HEK293 (cell line): ENCODE data around the gene VGLL2.

Source experiments
- CTCF ChIA-PET: fragments of 350-600 bp; formaldehyde crosslinking; extraction: SDS; loops from one replicate; lab custom pipeline; 2021; ENCODE audit warnings: antibody characterized with exemption; lab: Yijun Ruan, JAX
- POLR2A ChIA-PET: fragments of 300-600 bp; formaldehyde crosslinking; extraction: SDS; loops from one replicate; lab custom pipeline; 2020; ENCODE audit warnings: antibody characterized with exemption, inconsistent platforms; lab: Yijun Ruan, JAX
- H3K27ac ChIP-seq: fragments of 200-500 bp; sonication (Bioruptor generic); 2 replicates; pipeline ENCODE4 v1.5.1; 2014; ENCODE audit warnings: low read depth, low read length, control low read depth, inconsistent platforms; ENCODE audit errors: extremely low read depth
- H3K36me3 ChIP-seq, 2 experiments: fragments of 200-500 bp in 1 of 2; sonication (Bioruptor generic) in 1 of 2; 1 replicate in 1 of 2; 2 replicates in 1 of 2; pipeline ENCODE4 v1.5.1; 2014 to 2017; ENCODE audit warnings: inconsistent platforms in 2 of 2, low read length in 2 of 2; ENCODE audit not compliant: control insufficient read depth in 2 of 2, insufficient read depth in 1 of 2
- H3K4me1 ChIP-seq: fragments of 200-500 bp; sonication (Bioruptor generic); 2 replicates; pipeline ENCODE4 v1.5.1; 2014; ENCODE audit warnings: mild to moderate bottlenecking, low read length, inconsistent platforms; ENCODE audit not compliant: control insufficient read depth, insufficient read depth
- H3K4me3 ChIP-seq: 2 replicates; pipeline ENCODE4 v1.5.1; 2011; ENCODE audit warnings: low read depth, mild to moderate bottlenecking, control low read depth, low read length, moderate library complexity
- H3K9me3 ChIP-seq: fragments of 200-500 bp; sonication (Bioruptor generic); 2 replicates; pipeline ENCODE4 v1.5.1; 2014; ENCODE audit warnings: low read depth, low read length, inconsistent platforms; ENCODE audit not compliant: control insufficient read depth, insufficient read depth
- CTCF ChIP-seq: fragments of 450-650 bp; formaldehyde crosslinking; IDR thresholded peaks from 2 replicates; pipeline ENCODE4 v1.5.1; 2016; ENCODE audit warnings: missing biosample characterization, missing genetic modification characterization
- GLI2 ChIP-seq: fragments of 450-650 bp; formaldehyde crosslinking; IDR thresholded peaks from 2 replicates; pipeline ENCODE4; 2017; ENCODE audit warnings: missing biosample characterization, missing genetic modification characterization, low read depth, borderline replicate concordance
- PBX3 ChIP-seq: sonication (generic); formaldehyde crosslinking; IDR thresholded peaks from 2 replicates; pipeline ENCODE4 v1.8.1; 2022; ENCODE audit warnings: mild to moderate bottlenecking, moderate library complexity, missing genetic modification reagents
- ZBTB26 ChIP-seq: fragments of 450-650 bp; formaldehyde crosslinking; optimal IDR thresholded peaks from 2 replicates; pipeline ENCODE3; 2016; ENCODE audit warnings: missing biosample characterization, mild to moderate bottlenecking, missing genetic modification characterization
- ZNF174 ChIP-seq: fragments of 450-650 bp; formaldehyde crosslinking; IDR thresholded peaks from 2 replicates; pipeline ENCODE4 v1.5.0; 2017; ENCODE audit warnings: missing biosample characterization, mild to moderate bottlenecking, missing genetic modification characterization
- ZNF341 ChIP-seq: fragments of 450-650 bp; formaldehyde crosslinking; IDR thresholded peaks from 2 replicates; pipeline ENCODE4; 2016; ENCODE audit warnings: low read depth, missing biosample characterization, missing genetic modification characterization
- ZNF398 ChIP-seq: fragments of 450-650 bp; formaldehyde crosslinking; IDR thresholded peaks from 2 replicates; pipeline ENCODE4 v1.5.1; 2017; ENCODE audit warnings: missing biosample characterization, missing genetic modification characterization
- ZNF558 ChIP-seq: fragments of 450-650 bp; formaldehyde crosslinking; IDR thresholded peaks from 2 replicates; pipeline ENCODE4 v1.5.1; 2016; ENCODE audit warnings: missing biosample characterization, missing genetic modification characterization
- ZNF747 ChIP-seq: fragments of 450-650 bp; formaldehyde crosslinking; IDR thresholded peaks from 2 replicates; pipeline ENCODE4 v1.5.1; 2016; ENCODE audit warnings: missing biosample characterization, missing genetic modification characterization

The VGLL2 gene

GRCh38 chr6:117268924-117269323, 3.6 kb downstream of the VGLL2 start:
- no peak for TF ChIP-seq ZNF174
- TF ChIP-seq, all 188 proteins: peak for 0
- ChIA-PET POLR2A (no interaction called here), CTCF (interaction anchor here (0.6 to 2.0 kb wide), 5 partner anchors 12 to 694 kb away, joined by 3 to 6 read pairs (median 4); no protein-coding TSS in a partner anchor)
- Histone ChIP-seq H3K4me1 (no peaks in the 10 kb centered on the region; the same call in 1 of the 2 replicates), H3K9me3 (no peaks in the 10 kb centered on the region), H3K4me3 (no peak overlapping the region), H3K27ac (no peak overlapping the region), H3K36me3 (no peaks in the 10 kb centered on the region)

- Histone ChIP-seq H3K4me1 (no peaks in the 10 kb centered on the region; the same call in 1 of the 2 replicates), H3K36me3 (no peaks in the 10 kb centered on the region), H3K9me3 (no peaks in the 10 kb centered on the region), H3K4me3 (no peak overlapping the region)
- CTCF ChIA-PET: interaction anchor here (0.6 to 1.8 kb wide), 3 partner anchors 222 to 300 kb away, joined by 3 to 4 read pairs (median 3); no protein-coding TSS in a partner anchor
- POLR2A ChIA-PET: no interaction called here
- TF ChIP-seq ZNF558 (tag by site-specific recombination): peak; percentile 58
- no peak for TF ChIP-seq ZNF747 (tag by site-specific recombination)
- TF ChIP-seq, all 188 proteins: peak for 1
- H3K27ac ChIP-seq: no peak overlapping the region
Observed at GRCh38 chr6:117269638-117270054, 4.3 kb downstream of the VGLL2 start.

- ChIA-PET CTCF (interaction anchor here (0.6 to 1.8 kb wide), 2 partner anchors 294 to 300 kb away, joined by 3 read pairs; no protein-coding TSS in a partner anchor), POLR2A (no interaction called here)
- peak overlapping the region; percentile 43; the same call in 1 of the 2 replicates for H3K27ac ChIP-seq
- H3K4me1 ChIP-seq: no peaks in the 10 kb centered on the region; the same call in 1 of the 2 replicates
- no peaks in the 10 kb centered on the region for H3K36me3 ChIP-seq
- no peaks in the 10 kb centered on the region for H3K9me3 ChIP-seq
- H3K4me3 ChIP-seq: peak overlapping the region; percentile 44
- TF ChIP-seq ZBTB26 (tag by site-specific recombination): peak; percentile 56
- no peak for TF ChIP-seq ZNF558 (tag by site-specific recombination)
- peak; percentile 53 for TF ChIP-seq ZNF341
- TF ChIP-seq GLI2 (tag by site-specific recombination): no peak
- TF ChIP-seq ZNF398 (tag by site-specific recombination): no peak
- no peak for TF ChIP-seq CTCF (tag by site-specific recombination)
- 0 out of 2 replicates have a peak, but pooled peaks have one; percentile 59 for TF ChIP-seq PBX3 (CRISPR knock-in tag)
Observed at GRCh38 chr6:117270055-117270842, 4.9 kb downstream of the VGLL2 start.
